GM12878 (cell line): Measurements from ENCODE around the gene CCM2. TPM values are rescaled to one million over a fixed set of nuclear protein-coding genes. Genes with fewer than 3 reads are reported as not detected.

Experiments used
- MTA2 ChIP-seq: fragments of 450-650 bp; IDR thresholded peaks from 2 replicates; pipeline ENCODE4 v1.6.1; 2016; ENCODE audit warnings: low read depth, mild to moderate bottlenecking, moderate library complexity
- SMAD1 ChIP-seq: fragments of 450-650 bp; IDR thresholded peaks from 2 replicates; pipeline ENCODE4 v1.6.1; 2018; ENCODE audit warnings: mild to moderate bottlenecking, low read depth; ENCODE audit not compliant: partially characterized antibody
- YY1 ChIP-seq: IDR thresholded peaks from 2 replicates; pipeline ENCODE4 v1.6.1; 2011; ENCODE audit warnings: low read depth, mild to moderate bottlenecking, low read length
- polyA plus RNA-seq, 11 experiments: library from polyadenylated mRNA; depleted of rRNA in 4 of 11; unstranded in 6 of 11; stranded (reverse) in 5 of 11; fragments of >200 nt; fragmentation: Nextera tagmentation in 4 of 11; fragmentation: Illumina TruSeq in 1 of 11; extraction: Ambion mirVana in 4 of 11; extraction: Trizol in 1 of 11; gene quantifications; 1 replicate in 1 of 11; 2 replicates in 10 of 11; pipeline versions ENCODE4 v1.2.1 to v1.2.3, GENCODE V29; 2011 to 2016; ENCODE audit warnings: inconsistent platforms in 2 of 11, missing spikeins in 2 of 11, low read depth in 1 of 11
- total RNA-seq, 4 experiments: library from RNA; depleted of rRNA in 3 of 4; stranded (reverse); fragments of >200 nt in 3 of 4; fragmentation: Illumina TruSeq in 1 of 4; extraction: Trizol in 1 of 4; gene quantifications; 2 replicates each; pipeline versions ENCODE4 v1.2.1 to v1.2.3, GENCODE V29; 2013 to 2021
- TF ChIP-seq, protein P1 (sequence below): fragments of 450-650 bp; formaldehyde crosslinking; IDR thresholded peaks from 2 replicates; pipeline ENCODE4 v1.4.0; 2022; ENCODE audit warnings: mild to moderate bottlenecking, moderate library complexity
- TF ChIP-seq, protein P2 (sequence below): fragments of 450-650 bp; IDR thresholded peaks from 2 replicates; pipeline ENCODE4 v1.6.1; 2017; ENCODE audit warnings: antibody characterized with exemption, mild to moderate bottlenecking, moderate library complexity

The CCM2 gene
- total and polyA plus RNA-seq, 10 of the 15 experiments (the other 5 are each of a cell fraction or from before 2014, with no cell fraction given), result 1.00 to 82.3 (median 48.7) TPM

DNA sequence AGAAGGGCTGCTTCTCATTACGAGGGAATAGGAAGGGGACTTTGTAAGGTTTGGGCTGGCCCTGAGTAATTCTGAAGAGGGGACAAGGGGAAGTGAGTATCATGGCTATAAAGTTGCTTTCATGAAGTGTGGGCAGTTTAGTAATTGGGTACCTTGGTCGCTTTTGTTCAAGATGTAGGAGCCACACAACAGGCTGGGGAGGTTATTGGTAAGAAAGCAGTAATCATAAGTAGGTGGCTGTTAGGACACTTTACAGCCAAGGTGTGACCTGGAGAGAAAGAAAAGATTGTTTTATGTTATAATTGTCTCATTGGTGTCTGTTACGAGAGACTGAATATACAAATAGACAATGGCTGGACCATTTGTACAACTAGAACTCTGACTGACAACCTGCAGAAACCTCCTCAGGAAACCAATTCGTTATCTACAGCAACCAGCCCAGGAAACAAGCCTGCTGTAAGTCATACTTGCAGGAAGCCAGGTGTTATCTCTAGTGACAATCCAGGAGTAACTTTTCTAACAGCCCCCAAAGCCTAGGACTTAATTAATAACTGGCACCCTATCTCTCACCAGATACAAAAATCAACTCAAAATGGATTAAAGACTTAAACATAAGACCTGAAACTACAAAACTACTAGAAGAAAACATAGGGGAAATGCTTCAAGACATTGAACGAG lies 5.0 kb upstream of the CCM2 start (continued):
- TF ChIP-seq SMAD1, result no peak
- TF ChIP-seq, protein P1, sequence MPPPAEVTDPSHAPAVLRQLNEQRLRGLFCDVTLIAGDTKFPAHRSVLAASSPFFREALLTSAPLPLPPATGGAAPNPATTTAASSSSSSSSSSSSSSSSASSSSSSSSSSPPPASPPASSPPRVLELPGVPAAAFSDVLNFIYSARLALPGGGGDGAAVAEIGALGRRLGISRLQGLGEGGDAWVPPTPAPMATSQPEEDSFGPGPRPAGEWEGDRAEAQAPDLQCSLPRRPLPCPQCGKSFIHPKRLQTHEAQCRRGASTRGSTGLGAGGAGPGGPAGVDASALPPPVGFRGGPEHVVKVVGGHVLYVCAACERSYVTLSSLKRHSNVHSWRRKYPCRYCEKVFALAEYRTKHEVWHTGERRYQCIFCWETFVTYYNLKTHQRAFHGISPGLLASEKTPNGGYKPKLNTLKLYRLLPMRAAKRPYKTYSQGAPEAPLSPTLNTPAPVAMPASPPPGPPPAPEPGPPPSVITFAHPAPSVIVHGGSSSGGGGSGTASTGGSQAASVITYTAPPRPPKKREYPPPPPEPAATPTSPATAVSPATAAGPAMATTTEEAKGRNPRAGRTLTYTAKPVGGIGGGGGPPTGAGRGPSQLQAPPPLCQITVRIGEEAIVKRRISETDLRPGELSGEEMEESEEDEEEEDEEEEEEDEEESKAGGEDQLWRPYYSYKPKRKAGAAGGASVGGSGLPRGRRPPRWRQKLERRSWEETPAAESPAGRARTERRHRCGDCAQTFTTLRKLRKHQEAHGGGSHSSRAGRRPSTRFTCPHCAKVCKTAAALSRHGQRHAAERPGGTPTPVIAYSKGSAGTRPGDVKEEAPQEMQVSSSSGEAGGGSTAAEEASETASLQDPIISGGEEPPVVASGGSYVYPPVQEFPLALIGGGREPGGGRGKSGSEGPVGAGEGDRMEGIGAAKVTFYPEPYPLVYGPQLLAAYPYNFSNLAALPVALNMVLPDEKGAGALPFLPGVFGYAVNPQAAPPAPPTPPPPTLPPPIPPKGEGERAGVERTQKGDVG (CRISPR knock-in tag), result no peak
- TF ChIP-seq YY1, result no peak
- peak; percentile 63 for TF ChIP-seq MTA2
- TF ChIP-seq, protein P2, sequence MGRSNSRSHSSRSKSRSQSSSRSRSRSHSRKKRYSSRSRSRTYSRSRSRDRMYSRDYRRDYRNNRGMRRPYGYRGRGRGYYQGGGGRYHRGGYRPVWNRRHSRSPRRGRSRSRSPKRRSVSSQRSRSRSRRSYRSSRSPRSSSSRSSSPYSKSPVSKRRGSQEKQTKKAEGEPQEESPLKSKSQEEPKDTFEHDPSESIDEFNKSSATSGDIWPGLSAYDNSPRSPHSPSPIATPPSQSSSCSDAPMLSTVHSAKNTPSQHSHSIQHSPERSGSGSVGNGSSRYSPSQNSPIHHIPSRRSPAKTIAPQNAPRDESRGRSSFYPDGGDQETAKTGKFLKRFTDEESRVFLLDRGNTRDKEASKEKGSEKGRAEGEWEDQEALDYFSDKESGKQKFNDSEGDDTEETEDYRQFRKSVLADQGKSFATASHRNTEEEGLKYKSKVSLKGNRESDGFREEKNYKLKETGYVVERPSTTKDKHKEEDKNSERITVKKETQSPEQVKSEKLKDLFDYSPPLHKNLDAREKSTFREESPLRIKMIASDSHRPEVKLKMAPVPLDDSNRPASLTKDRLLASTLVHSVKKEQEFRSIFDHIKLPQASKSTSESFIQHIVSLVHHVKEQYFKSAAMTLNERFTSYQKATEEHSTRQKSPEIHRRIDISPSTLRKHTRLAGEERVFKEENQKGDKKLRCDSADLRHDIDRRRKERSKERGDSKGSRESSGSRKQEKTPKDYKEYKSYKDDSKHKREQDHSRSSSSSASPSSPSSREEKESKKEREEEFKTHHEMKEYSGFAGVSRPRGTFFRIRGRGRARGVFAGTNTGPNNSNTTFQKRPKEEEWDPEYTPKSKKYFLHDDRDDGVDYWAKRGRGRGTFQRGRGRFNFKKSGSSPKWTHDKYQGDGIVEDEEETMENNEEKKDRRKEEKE, result no peak
